ENCODE results near the gene OR2T10. TPM values are rescaled to one million over a fixed set of nuclear protein-coding genes. Genes with fewer than 3 reads are reported as not detected.

Gene OR2T10
- total and polyA plus RNA-seq, 2 of the 8 experiments (the other 6 are each of a cell fraction or from before 2014, with no cell fraction given) = not detected

- H4K20me1 ChIP-seq (replicated peaks in 1 of 2; ENCODE audit: control insufficient read depth in 1 of 2, insufficient read depth in 2 of 2, low read length in 2 of 2) = no peaks in the 10 kb centered on the region
- no peaks in the 10 kb centered on the region for H3K79me1 ChIP-seq (ENCODE audit: low read depth, low read length)
- 84% methylated on average over 4 of the region's 4 CpGs; no CpG with 5 or more reads in 1 of the 2 experiments for WGBS, 2 experiments (ENCODE audit: extremely low coverage in 1 of 2, insufficient coverage in 1 of 2, insufficient read length in 1 of 2, insufficient replicate concordance in 2 of 2, low coverage in 1 of 2, low lambda C conversion rate in 2 of 2, missing lambda C conversion rate in 1 of 2)
- H3K36me3 ChIP-seq (ENCODE audit: control insufficient read depth in 2 of 4, insufficient read depth in 4 of 4, low read length in 3 of 4) = no peaks in the 10 kb centered on the region
- ChIA-PET CTCF (ENCODE audit: partially characterized antibody) (interaction anchor here (0.8 to 1.7 kb wide), 3 partner anchors 9 to 182 kb away, joined by 4 to 5 read pairs (median 4); no protein-coding TSS in a partner anchor), POLR2A (ENCODE audit: partially characterized antibody) (no interaction called here)
- H3K4me1 ChIP-seq (replicated peaks in 1 of 4; ENCODE audit: control insufficient read depth in 3 of 4, insufficient read depth in 4 of 4, low read length in 3 of 4) = no peaks in the 10 kb centered on the region
- H3K9me3 ChIP-seq (ENCODE audit: insufficient read depth in 2 of 2, low read depth in 1 of 2, low read length in 1 of 2) = peaks cover 61 to 87% of the 10 kb centered on the region in 2 experiments
- H4K91ac ChIP-seq (replicated peaks; ENCODE audit: insufficient read length, low read length) = no peak overlapping the region
- no peak for DNase-seq (ENCODE audit: low read depth in 1 of 2, low spot score in 2 of 2)
- no peak overlapping the region for H3K4ac ChIP-seq (replicated peaks; ENCODE audit: insufficient read length, low read depth, low read length)
- H3K23ac ChIP-seq (ENCODE audit: insufficient read length) = no peak overlapping the region
- no peak overlapping the region for H2BK12ac ChIP-seq (ENCODE audit: low read depth, low read length)
- H2AFZ ChIP-seq (ENCODE audit: low read length) = no peak overlapping the region
- no peak overlapping the region for H3K18ac ChIP-seq (ENCODE audit: extremely low read depth, low read length)
- H3K56ac ChIP-seq (replicated peaks; ENCODE audit: insufficient read length, low read depth, low read length) = no peak overlapping the region
- H4K8ac ChIP-seq (ENCODE audit: extremely low read depth, insufficient read depth, low read length) = no peak overlapping the region
- H2BK15ac ChIP-seq (ENCODE audit: low read length) = no peak overlapping the region
- no peaks in the 10 kb centered on the region for H3K27me3 ChIP-seq (replicated peaks in 1 of 4; ENCODE audit: control insufficient read depth in 3 of 4, extremely low read depth in 1 of 4, insufficient read depth in 3 of 4, low read length in 3 of 4)
- H2BK20ac ChIP-seq (ENCODE audit: low read length) = no peak overlapping the region
- H3K23me2 ChIP-seq (ENCODE audit: low read depth, low read length) = no peaks in the 10 kb centered on the region
- H3K79me2 ChIP-seq (ENCODE audit: control insufficient read depth in 1 of 2, insufficient read depth in 2 of 2, low read length in 2 of 2) = no peaks in the 10 kb centered on the region
- no peak overlapping the region for H2BK120ac ChIP-seq (replicated peaks; ENCODE audit: low read depth, low read length)
- TF ChIP-seq JUND (IDR thresholded peaks at IDR 0.05; ENCODE audit: low read length) = no peak
- TF ChIP-seq GABPA (IDR thresholded peaks at IDR 0.05; ENCODE audit: borderline replicate concordance, insufficient read depth, low read length) = no peak
- TF ChIP-seq RAD21 (IDR thresholded peaks at IDR 0.05 in 1 of 2, conservative IDR thresholded peaks at IDR 0.05 in 1 of 2; ENCODE audit: low read depth in 2 of 2, low read length in 2 of 2) = peak; percentile 23 to 28
- H3K14ac ChIP-seq (ENCODE audit: insufficient read length) = no peak overlapping the region
- no peak for FAIRE-seq
- no peak overlapping the region for H3K4me3 ChIP-seq (ENCODE audit: extremely low read depth in 1 of 4, insufficient read depth in 2 of 4, low read depth in 3 of 4, low read length in 4 of 4)
- no peak overlapping the region for H2AK5ac ChIP-seq (ENCODE audit: low read depth, low read length)
- no peak overlapping the region for H4K5ac ChIP-seq (ENCODE audit: insufficient read length, low read depth, low read length)
- no peak overlapping the region for H3K4me2 ChIP-seq (ENCODE audit: insufficient read depth in 1 of 2, low read depth in 2 of 2, low read length in 2 of 2)
- H2BK5ac ChIP-seq (ENCODE audit: low read depth, low read length) = no peak overlapping the region
- no peak overlapping the region for H3K27ac ChIP-seq (ENCODE audit: low read depth, low read length)
- no peak overlapping the region for H3K9ac ChIP-seq (replicated peaks in 1 of 4; ENCODE audit: extremely low read depth in 1 of 4, low read depth in 3 of 4, low read length in 3 of 4)
These were observed 25.1 kb upstream of the OR2T10 start for GRCh38 chr1:248622570-248623001.

Data from H1 (cell line).